Measurements from ENCODE around the gene NEGR1. TPM values are rescaled to one million over a fixed set of nuclear protein-coding genes. Genes with fewer than 3 reads are reported as not detected.

Gene NEGR1
- total and polyA plus RNA-seq, 9 of the 15 experiments (the other 6 are each of a cell fraction or from before 2014, with no cell fraction given) = not detected

DNA sequence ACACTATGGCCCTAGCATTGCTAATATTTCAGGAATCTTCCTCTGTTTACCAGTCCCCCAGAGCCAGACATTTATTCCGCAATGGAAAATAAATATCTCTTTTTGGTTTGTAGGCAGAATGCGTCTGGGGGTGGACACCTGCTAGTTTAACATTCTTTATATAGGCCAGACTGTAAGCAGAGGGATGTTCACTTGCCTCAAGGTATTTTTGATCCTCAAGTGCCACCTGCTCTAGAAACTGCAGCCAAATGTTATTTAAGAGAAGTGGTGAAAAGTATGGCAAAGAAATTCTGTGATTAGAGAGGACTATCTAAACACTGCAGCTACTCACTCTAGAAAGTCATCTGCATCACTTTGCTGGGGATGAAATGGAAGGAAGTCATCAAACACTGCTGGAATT lies 164.7 kb downstream of the NEGR1 start:
- H3K79me2 ChIP-seq (ENCODE audit: control insufficient read depth, insufficient read depth, low read length) = no peaks in the 10 kb centered on the region
- H3K4me2 ChIP-seq (ENCODE audit: insufficient read depth, low read length) = no peak overlapping the region
- no peak overlapping the region for H3K4me3 ChIP-seq
- H3K9me1 ChIP-seq (ENCODE audit: control insufficient read depth, insufficient read depth, low read length) = no peaks in the 10 kb centered on the region
- H2AFZ ChIP-seq (ENCODE audit: low read depth, low read length) = no peak overlapping the region
- intact Hi-C loops (cut with micrococcal nuclease) (no loop called here), in situ Hi-C loops (cut with MboI) (no loop called here)
- DNase-seq (ENCODE audit: extremely low read depth in 1 of 4, low spot score in 3 of 4) (no peak), ATAC-seq (no peak), FAIRE-seq (no peak)
- H3K9me3 ChIP-seq (replicated peaks; ENCODE audit: control insufficient read depth, insufficient read depth, low read depth, low read length) = no peaks in the 10 kb centered on the region
- H3K27ac ChIP-seq (ENCODE audit: extremely low read depth, low read depth, low read length) = no peak overlapping the region
- H3K4me1 ChIP-seq (replicated peaks in 1 of 2; ENCODE audit: control insufficient read depth in 2 of 2, insufficient read depth in 2 of 2, low read length in 2 of 2) = no peaks in the 10 kb centered on the region
- CTCF ChIA-PET (ENCODE audit: low intra/inter-chr PET ratio) = no interaction called here
- H3K9ac ChIP-seq (ENCODE audit: insufficient read depth in 1 of 2, low read depth in 2 of 2, low read length in 2 of 2) = no peak overlapping the region
- no peaks in the 10 kb centered on the region for H3K27me3 ChIP-seq (ENCODE audit: control insufficient read depth in 2 of 2, insufficient read depth in 2 of 2, low read length in 2 of 2)
- TF ChIP-seq, protein P1, sequence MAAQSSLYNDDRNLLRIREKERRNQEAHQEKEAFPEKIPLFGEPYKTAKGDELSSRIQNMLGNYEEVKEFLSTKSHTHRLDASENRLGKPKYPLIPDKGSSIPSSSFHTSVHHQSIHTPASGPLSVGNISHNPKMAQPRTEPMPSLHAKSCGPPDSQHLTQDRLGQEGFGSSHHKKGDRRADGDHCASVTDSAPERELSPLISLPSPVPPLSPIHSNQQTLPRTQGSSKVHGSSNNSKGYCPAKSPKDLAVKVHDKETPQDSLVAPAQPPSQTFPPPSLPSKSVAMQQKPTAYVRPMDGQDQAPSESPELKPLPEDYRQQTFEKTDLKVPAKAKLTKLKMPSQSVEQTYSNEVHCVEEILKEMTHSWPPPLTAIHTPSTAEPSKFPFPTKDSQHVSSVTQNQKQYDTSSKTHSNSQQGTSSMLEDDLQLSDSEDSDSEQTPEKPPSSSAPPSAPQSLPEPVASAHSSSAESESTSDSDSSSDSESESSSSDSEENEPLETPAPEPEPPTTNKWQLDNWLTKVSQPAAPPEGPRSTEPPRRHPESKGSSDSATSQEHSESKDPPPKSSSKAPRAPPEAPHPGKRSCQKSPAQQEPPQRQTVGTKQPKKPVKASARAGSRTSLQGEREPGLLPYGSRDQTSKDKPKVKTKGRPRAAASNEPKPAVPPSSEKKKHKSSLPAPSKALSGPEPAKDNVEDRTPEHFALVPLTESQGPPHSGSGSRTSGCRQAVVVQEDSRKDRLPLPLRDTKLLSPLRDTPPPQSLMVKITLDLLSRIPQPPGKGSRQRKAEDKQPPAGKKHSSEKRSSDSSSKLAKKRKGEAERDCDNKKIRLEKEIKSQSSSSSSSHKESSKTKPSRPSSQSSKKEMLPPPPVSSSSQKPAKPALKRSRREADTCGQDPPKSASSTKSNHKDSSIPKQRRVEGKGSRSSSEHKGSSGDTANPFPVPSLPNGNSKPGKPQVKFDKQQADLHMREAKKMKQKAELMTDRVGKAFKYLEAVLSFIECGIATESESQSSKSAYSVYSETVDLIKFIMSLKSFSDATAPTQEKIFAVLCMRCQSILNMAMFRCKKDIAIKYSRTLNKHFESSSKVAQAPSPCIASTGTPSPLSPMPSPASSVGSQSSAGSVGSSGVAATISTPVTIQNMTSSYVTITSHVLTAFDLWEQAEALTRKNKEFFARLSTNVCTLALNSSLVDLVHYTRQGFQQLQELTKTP (IDR thresholded peaks at IDR 0.05; ENCODE audit: low read depth in 1 of 2, partially characterized antibody in 2 of 2) = no peak
- TF ChIP-seq ZNF175 (CRISPR knock-in tag; IDR thresholded peaks at IDR 0.05; ENCODE audit: low read depth) (no peak), MYNN (IDR thresholded peaks at IDR 0.05) (no peak), MYNN (CRISPR knock-in tag; IDR thresholded peaks at IDR 0.05) (no peak), GATAD2B (IDR thresholded peaks at IDR 0.05; ENCODE audit: borderline replicate concordance) (no peak), CBX1 (IDR thresholded peaks at IDR 0.05; ENCODE audit: low read depth) (no peak), CSDE1 (IDR thresholded peaks at IDR 0.05) (no peak), KAT2B (IDR thresholded peaks at IDR 0.05; ENCODE audit: low read depth, low read length) (no peak), ZNF785 (CRISPR knock-in tag; IDR thresholded peaks at IDR 0.05) (no peak), ZNF778 (CRISPR knock-in tag; IDR thresholded peaks at IDR 0.05) (no peak), NFYB (IDR thresholded peaks at IDR 0.05; ENCODE audit: extremely low read depth, insufficient read length) (no peak), ZNF316 (IDR thresholded peaks at IDR 0.05) (no peak), CC2D1A (IDR thresholded peaks at IDR 0.05) (no peak), TARDBP (IDR thresholded peaks at IDR 0.05) (no peak)
- no peaks in the 10 kb centered on the region for H3K36me3 ChIP-seq (ENCODE audit: control insufficient read depth, insufficient read depth, low read length)
- WGBS (ENCODE audit: insufficient coverage, low coverage, missing lambda C conversion rate) = 0% methylated on average over 2 of the region's 2 CpGs
- POLR2A ChIA-PET = no interaction called here
- H4K20me1 ChIP-seq (replicated peaks; ENCODE audit: control insufficient read depth, insufficient read depth, low read length) = no peaks in the 10 kb centered on the region
- no TSS peak for BruUV-seq (replicated peaks)
